Trophoblast cell (in vitro differentiated cells and primary cell): ENCODE data around the gene C6orf58.

Experiments
- DNase-seq, 2 donors: peaks; one replicate each; pipeline ENCODE4 v3.0.0-alpha.2; 2016
- H2AFZ ChIP-seq: 2 replicates; pipeline ENCODE4 v1.6.1; 2013; ENCODE audit warnings: low read length, moderate library complexity, mild to moderate bottlenecking; ENCODE audit not compliant: insufficient read depth, poor library complexity
- H2AK5ac ChIP-seq: 2 replicates; pipeline ENCODE4 v1.6.1; 2013; ENCODE audit warnings: mild to moderate bottlenecking, low read length
- H2BK120ac ChIP-seq: 2 replicates; pipeline ENCODE4 v1.6.1; 2013; ENCODE audit warnings: low read length, mild to moderate bottlenecking, moderate library complexity; ENCODE audit not compliant: insufficient read depth, poor library complexity
- H2BK12ac ChIP-seq: 2 replicates; pipeline ENCODE4 v1.6.1; 2013; ENCODE audit warnings: mild to moderate bottlenecking, low read length, moderate library complexity
- H2BK5ac ChIP-seq: 2 replicates; pipeline ENCODE4 v1.6.1; 2013; ENCODE audit warnings: low read length, low read depth, moderate library complexity, mild to moderate bottlenecking; ENCODE audit not compliant: poor library complexity
- H3K14ac ChIP-seq: 2 replicates; pipeline ENCODE4 v1.6.1; 2013; ENCODE audit warnings: mild to moderate bottlenecking, low read length
- H3K18ac ChIP-seq: 2 replicates; pipeline ENCODE4 v1.6.1; 2013; ENCODE audit warnings: mild to moderate bottlenecking, low read length
- H3K23ac ChIP-seq: 2 replicates; pipeline ENCODE4 v1.6.1; 2013; ENCODE audit warnings: low read length
- H3K27ac ChIP-seq: 2 replicates; pipeline ENCODE4 v1.5.1; 2013; ENCODE audit warnings: low read depth, mild to moderate bottlenecking, inconsistent platforms, low read length, moderate library complexity
- H3K27me3 ChIP-seq: 2 replicates; pipeline ENCODE4 v1.6.1; 2013; ENCODE audit warnings: inconsistent platforms, mild to moderate bottlenecking, low read length, moderate library complexity; ENCODE audit not compliant: insufficient read depth
- H3K36me3 ChIP-seq, 2 experiments: 1 replicate in 1 of 2; 2 replicates in 1 of 2; pipeline ENCODE4 v1.6.1; 2013; ENCODE audit warnings: low read length in 2 of 2, mild to moderate bottlenecking in 2 of 2, moderate library complexity in 1 of 2; ENCODE audit not compliant: insufficient read depth in 2 of 2, control insufficient read depth in 1 of 2
- H3K4ac ChIP-seq: 2 replicates; pipeline ENCODE4 v1.6.1; 2013; ENCODE audit warnings: low read depth, mild to moderate bottlenecking, low read length, moderate library complexity
- H3K4me1 ChIP-seq, 2 experiments: 1 replicate in 1 of 2; 2 replicates in 1 of 2; pipeline ENCODE4 v1.6.1; 2013; ENCODE audit warnings: low read length in 2 of 2, mild to moderate bottlenecking in 2 of 2, moderate library complexity in 1 of 2; ENCODE audit not compliant: insufficient read depth in 2 of 2, control insufficient read depth in 1 of 2
- H3K4me2 ChIP-seq: 2 replicates; pipeline ENCODE4 v1.6.1; 2013; ENCODE audit warnings: inconsistent platforms, mild to moderate bottlenecking, low read length, moderate library complexity
- H3K4me3 ChIP-seq: 2 replicates; pipeline ENCODE4 v1.5.1; 2013; ENCODE audit warnings: mild to moderate bottlenecking, low read depth, low read length, inconsistent platforms
- H3K79me1 ChIP-seq: one replicate; pipeline ENCODE4 v1.6.1; 2013; ENCODE audit warnings: low read length
- H3K79me2 ChIP-seq: 2 replicates; pipeline ENCODE4 v1.6.1; 2013; ENCODE audit warnings: low read length, mild to moderate bottlenecking; ENCODE audit not compliant: control insufficient read depth, insufficient read depth, poor library complexity
- H3K9ac ChIP-seq: 2 replicates; pipeline ENCODE4 v1.6.1; 2013; ENCODE audit warnings: mild to moderate bottlenecking, low read length
- H3K9me3 ChIP-seq: 2 replicates; pipeline ENCODE4 v1.6.1; 2013; ENCODE audit warnings: low read depth, mild to moderate bottlenecking, control low read depth, inconsistent platforms, low read length; ENCODE audit not compliant: insufficient read depth
- H4K12ac ChIP-seq: 2 replicates; pipeline ENCODE4 v1.6.1; 2013; ENCODE audit warnings: low read depth, mild to moderate bottlenecking, low read length, moderate library complexity
- H4K8ac ChIP-seq: 2 replicates; pipeline ENCODE4 v1.6.1; 2013; ENCODE audit warnings: low read depth, mild to moderate bottlenecking, low read length, moderate library complexity
- H4K91ac ChIP-seq: one replicate; pipeline ENCODE4 v1.6.1; 2013; ENCODE audit warnings: low read depth, mild to moderate bottlenecking, low read length, moderate library complexity
- WGBS: extraction: QIAGEN DNeasy Blood & Tissue Kit; methylation state at CpG from one replicate; pipeline ENCODE4 v1.1.7; 2013; ENCODE audit warnings: missing lambda C conversion rate; ENCODE audit not compliant: insufficient read length, insufficient coverage; ENCODE audit errors: extremely low coverage; 5-methylcytosine and 5-hydroxymethylcytosine counted together

The C6orf58 gene

GRCh38 chr6:127554435-127555006 lies 22.5 kb upstream of the C6orf58 start:
- peak in 1 of 2 donors; percentile 20 for DNase-seq
- Histone ChIP-seq H3K4me3 (no peak overlapping the region), H3K4me1 (no peaks in the 10 kb centered on the region), H2AK5ac (no peak overlapping the region), H2BK5ac (no peak overlapping the region), H3K23ac (no peak overlapping the region), H3K4ac (no peak overlapping the region), H2BK12ac (no peak overlapping the region), H3K18ac (no peak overlapping the region), H3K27ac (no peak overlapping the region), H3K79me1 (no peaks in the 10 kb centered on the region), H3K4me2 (no peak overlapping the region), H3K9ac (no peak overlapping the region), H2AFZ (no peak overlapping the region), H4K8ac (no peak overlapping the region), H4K91ac (no peak overlapping the region), H4K12ac (no peak overlapping the region), H3K9me3 (peaks cover 2% of the 10 kb centered on the region), H3K79me2 (no peaks in the 10 kb centered on the region), H3K27me3 (no peaks in the 10 kb centered on the region), H3K14ac (no peak overlapping the region), H3K36me3 (no peaks in the 10 kb centered on the region), H2BK120ac (no peak overlapping the region)
- WGBS, result no CpG with 5 or more reads among the region's 2 CpGs

GRCh38 chr6:127561660-127562059 lies 15.3 kb upstream of the C6orf58 start:
- H2BK12ac ChIP-seq, result no peak overlapping the region
- no peak for DNase-seq
- no peaks in the 10 kb centered on the region for H3K36me3 ChIP-seq
- peaks cover 2% of the 10 kb centered on the region for H3K9me3 ChIP-seq
- H3K23ac ChIP-seq, result no peak overlapping the region
- H4K91ac ChIP-seq, result no peak overlapping the region
- no peak overlapping the region for H2BK120ac ChIP-seq
- no peak overlapping the region for H3K14ac ChIP-seq
- H3K79me1 ChIP-seq, result no peaks in the 10 kb centered on the region
- H3K27ac ChIP-seq, result no peak overlapping the region
- H4K12ac ChIP-seq, result no peak overlapping the region
- H3K4me2 ChIP-seq, result no peak overlapping the region
- no peak overlapping the region for H2BK5ac ChIP-seq
- WGBS, result no CpG with 5 or more reads among the region's 1 CpG
- H3K79me2 ChIP-seq, result no peaks in the 10 kb centered on the region
- H3K18ac ChIP-seq, result no peak overlapping the region
- no peak overlapping the region for H3K9ac ChIP-seq
- H3K4ac ChIP-seq, result no peak overlapping the region
- H3K4me3 ChIP-seq, result no peak overlapping the region
- H2AFZ ChIP-seq, result no peak overlapping the region
- no peak overlapping the region for H4K8ac ChIP-seq
- H3K4me1 ChIP-seq, result no peaks in the 10 kb centered on the region
- H3K27me3 ChIP-seq, result no peaks in the 10 kb centered on the region
- H2AK5ac ChIP-seq, result no peak overlapping the region

GRCh38 chr6:127564761-127565160 lies 12.2 kb upstream of the C6orf58 start:
- Histone ChIP-seq H4K91ac (no peak overlapping the region), H3K4me2 (no peak overlapping the region), H3K9me3 (no peaks in the 10 kb centered on the region), H3K9ac (no peak overlapping the region), H3K14ac (no peak overlapping the region), H3K23ac (no peak overlapping the region), H3K18ac (no peak overlapping the region), H4K12ac (no peak overlapping the region), H3K4ac (no peak overlapping the region), H2BK5ac (no peak overlapping the region), H3K4me1 (no peaks in the 10 kb centered on the region), H3K27me3 (no peaks in the 10 kb centered on the region), H3K36me3 (no peaks in the 10 kb centered on the region), H3K27ac (no peak overlapping the region), H2AFZ (no peak overlapping the region), H3K79me2 (no peaks in the 10 kb centered on the region), H2AK5ac (no peak overlapping the region), H2BK12ac (no peak overlapping the region), H4K8ac (no peak overlapping the region), H3K79me1 (no peaks in the 10 kb centered on the region), H2BK120ac (no peak overlapping the region), H3K4me3 (no peak overlapping the region)
- WGBS, result no CpG with 5 or more reads among the region's 3 CpGs
- no peak for DNase-seq

- Histone ChIP-seq H2BK5ac (no peak overlapping the region), H4K12ac (no peak overlapping the region), H2AFZ (no peak overlapping the region), H2BK12ac (no peak overlapping the region), H2BK120ac (no peak overlapping the region), H3K27ac (no peak overlapping the region), H3K23ac (no peak overlapping the region), H3K18ac (no peak overlapping the region), H3K36me3 (no peaks in the 10 kb centered on the region), H3K27me3 (no peaks in the 10 kb centered on the region), H3K9ac (no peak overlapping the region), H3K79me2 (no peaks in the 10 kb centered on the region), H3K4ac (no peak overlapping the region), H3K9me3 (no peaks in the 10 kb centered on the region), H2AK5ac (no peak overlapping the region), H3K4me2 (no peak overlapping the region), H3K14ac (no peak overlapping the region), H3K4me3 (no peak overlapping the region), H4K91ac (no peak overlapping the region), H3K79me1 (no peaks in the 10 kb centered on the region), H3K4me1 (no peaks in the 10 kb centered on the region), H4K8ac (no peak overlapping the region)
- no peak for DNase-seq
Measured at GRCh38 chr6:127566119-127566518, 10.9 kb upstream of the C6orf58 start.
